ENCODE data around the gene LMF2.

Gene LMF2

GRCh38 chr22:50507421-50507990, at the start of gene LMF2:
Gene LMF2, minus strand, starts transcription at chr22:50507702. Its CDS starts 27 bp downstream, at chr22:50507675.
- Histone ChIP-seq H3K27me3 (ENCODE audit: insufficient read depth, poor library complexity, severe bottlenecking) (no peaks in the 10 kb centered on the region), H3K27ac (ENCODE audit: poor library complexity, severe bottlenecking) (peak within 1 kb of the TSS; percentile 68), H3K9me3 (ENCODE audit: severe bottlenecking) (no peaks in the 10 kb centered on the region), H3K4me3 (ENCODE audit: severe bottlenecking) (peak within 1 kb of the TSS; percentile 86), H3K36me3 (ENCODE audit: low read depth) (peaks cover 35% of the 10 kb centered on the region), H3K4me1 (ENCODE audit: insufficient read depth, poor library complexity, severe bottlenecking) (peaks cover 7% of the 10 kb centered on the region)
- no peak for TF ChIP-seq CTCF (IDR thresholded peaks at IDR 0.05; ENCODE audit: poor library complexity, severe bottlenecking)
- DNase-seq (ENCODE audit: low spot score): no peak
- peak; percentile 70 for ATAC-seq (ENCODE audit: low read depth)

- no peaks in the 10 kb centered on the region for H3K9me3 ChIP-seq (ENCODE audit: severe bottlenecking)
- H3K27me3 ChIP-seq (ENCODE audit: insufficient read depth, poor library complexity, severe bottlenecking): no peaks in the 10 kb centered on the region
- ATAC-seq (ENCODE audit: low read depth) (no peak), DNase-seq (ENCODE audit: low spot score) (no peak)
- no peaks in the 10 kb centered on the region for H3K36me3 ChIP-seq (ENCODE audit: low read depth)
- no peaks in the 10 kb centered on the region for H3K4me1 ChIP-seq (ENCODE audit: insufficient read depth, poor library complexity, severe bottlenecking)
- no peak overlapping the region for H3K27ac ChIP-seq (ENCODE audit: poor library complexity, severe bottlenecking)
- no peak overlapping the region for H3K4me3 ChIP-seq (ENCODE audit: severe bottlenecking)
- TF ChIP-seq CTCF (IDR thresholded peaks at IDR 0.05; ENCODE audit: poor library complexity, severe bottlenecking): no peak
These were observed 49.2 kb upstream of the LMF2 start for GRCh38 chr22:50556703-50557102.

GRCh38 chr22:50553310-50553709, 45.8 kb upstream of the LMF2 start:
- no peak for ATAC-seq (ENCODE audit: low read depth)
- no peak for DNase-seq (ENCODE audit: low spot score)

GRCh38 chr22:50551160-50551752, 43.8 kb upstream of the LMF2 start:
- DNase-seq (ENCODE audit: low spot score) (no peak), ATAC-seq (ENCODE audit: low read depth) (no peak)
- H3K9me3 ChIP-seq (ENCODE audit: severe bottlenecking): no peaks in the 10 kb centered on the region
- H3K27me3 ChIP-seq (ENCODE audit: insufficient read depth, poor library complexity, severe bottlenecking): no peaks in the 10 kb centered on the region
- no peak overlapping the region for H3K27ac ChIP-seq (ENCODE audit: poor library complexity, severe bottlenecking)
- no peaks in the 10 kb centered on the region for H3K4me1 ChIP-seq (ENCODE audit: insufficient read depth, poor library complexity, severe bottlenecking)
- H3K4me3 ChIP-seq (ENCODE audit: severe bottlenecking): no peak overlapping the region
- no peaks in the 10 kb centered on the region for H3K36me3 ChIP-seq (ENCODE audit: low read depth)
- TF ChIP-seq CTCF (IDR thresholded peaks at IDR 0.05; ENCODE audit: poor library complexity, severe bottlenecking): no peak

More at GRCh38 chr22:50553310-50553709, 45.8 kb upstream of the LMF2 start:
- no peaks in the 10 kb centered on the region for H3K27me3 ChIP-seq (ENCODE audit: insufficient read depth, poor library complexity, severe bottlenecking)
- no peaks in the 10 kb centered on the region for H3K9me3 ChIP-seq (ENCODE audit: severe bottlenecking)
- H3K4me3 ChIP-seq (ENCODE audit: severe bottlenecking): no peak overlapping the region
- H3K36me3 ChIP-seq (ENCODE audit: low read depth): no peaks in the 10 kb centered on the region
- H3K27ac ChIP-seq (ENCODE audit: poor library complexity, severe bottlenecking): no peak overlapping the region
- no peaks in the 10 kb centered on the region for H3K4me1 ChIP-seq (ENCODE audit: insufficient read depth, poor library complexity, severe bottlenecking)
- TF ChIP-seq CTCF (IDR thresholded peaks at IDR 0.05; ENCODE audit: poor library complexity, severe bottlenecking): no peak

- no peak for TF ChIP-seq CTCF (IDR thresholded peaks at IDR 0.05; ENCODE audit: poor library complexity, severe bottlenecking)
- Histone ChIP-seq H3K27me3 (ENCODE audit: insufficient read depth, poor library complexity, severe bottlenecking) (no peaks in the 10 kb centered on the region), H3K4me1 (ENCODE audit: insufficient read depth, poor library complexity, severe bottlenecking) (no peaks in the 10 kb centered on the region)
These were observed 42.9 kb upstream of the LMF2 start for GRCh38 chr22:50550395-50550794.

More at GRCh38 chr22:50550395-50550794, 42.9 kb upstream of the LMF2 start:
- no peak overlapping the region for H3K27ac ChIP-seq (ENCODE audit: poor library complexity, severe bottlenecking)
- no peak for DNase-seq (ENCODE audit: low spot score)
- H3K4me3 ChIP-seq (ENCODE audit: severe bottlenecking): no peak overlapping the region
- H3K9me3 ChIP-seq (ENCODE audit: severe bottlenecking): no peaks in the 10 kb centered on the region
- no peaks in the 10 kb centered on the region for H3K36me3 ChIP-seq (ENCODE audit: low read depth)
- no peak for ATAC-seq (ENCODE audit: low read depth)
